ENCODE data around the gene PDPK1. TPM values are rescaled to one million over a fixed set of nuclear protein-coding genes. Genes with fewer than 3 reads are reported as not detected.
A peak's percentile ranks its signal among the peaks of the same experiment; 100 is the strongest.
"Not testable (repeated sequence)": the region's sequence is repeated elsewhere in the genome, so short reads cannot be mapped to it uniquely, and the experiment has no call there.

PDPK1 gene
- total and polyA plus RNA-seq, 2 of the 4 experiments (the other 2 are of a cell fraction): 10.6 to 27.3 TPM

DNA sequence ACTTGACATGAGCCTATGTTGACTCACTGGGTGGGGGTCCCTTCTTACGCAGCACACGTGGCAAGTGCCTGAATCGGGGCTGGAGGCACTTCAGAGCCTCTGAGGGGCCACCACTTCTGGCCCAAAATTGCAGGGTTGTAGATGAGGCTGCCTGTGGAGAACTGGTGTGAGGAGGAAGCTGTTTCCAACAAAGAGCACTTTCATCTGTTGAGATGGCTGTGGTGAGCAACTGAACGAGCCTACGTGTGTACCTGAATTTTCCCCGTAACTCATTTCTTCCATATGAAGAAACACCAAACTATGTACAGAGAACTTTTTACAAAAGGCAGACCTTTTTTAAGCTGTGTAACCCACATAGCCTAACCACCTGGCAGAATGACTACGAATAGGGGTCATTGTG, 64.4 kb downstream of the PDPK1 start:
- H2BK20ac ChIP-seq (ENCODE audit: low read depth, low read length); H3K23ac ChIP-seq (ENCODE audit: low read depth, low read length); intact Hi-C loops (cut with micrococcal nuclease); dilution Hi-C loops (cut with HindIII; ENCODE audit: low sequenced_read_pairs, unreplicated experiment); H3K27ac ChIP-seq (ENCODE audit: insufficient read depth, low read length); H3K4me3 ChIP-seq (ENCODE audit: insufficient read depth, low read depth, low read length); H3K56ac ChIP-seq (ENCODE audit: extremely low read depth, insufficient read depth, low read length); ATAC-seq (ENCODE audit: low read depth); H3K4ac ChIP-seq (ENCODE audit: low read depth, low read length); H3K18ac ChIP-seq (ENCODE audit: low read depth, low read length); POLR2A ChIA-PET (ENCODE audit: unreplicated experiment); DNase-seq; H2AK9ac ChIP-seq (replicated peaks; ENCODE audit: low read depth, low read length, poor library complexity); H2BK120ac ChIP-seq (ENCODE audit: low read depth, low read length); H4K20me1 ChIP-seq (ENCODE audit: insufficient read depth, low read length); H2BK15ac ChIP-seq (ENCODE audit: low read depth, low read length); H3K9me1 ChIP-seq (ENCODE audit: insufficient read depth, low read length); CTCF ChIA-PET; H2AFZ ChIP-seq (replicated peaks; ENCODE audit: low read length, poor library complexity); H2AK5ac ChIP-seq (ENCODE audit: low read depth, low read length); H3K14ac ChIP-seq (replicated peaks; ENCODE audit: low read depth, low read length); H3K27me3 ChIP-seq (ENCODE audit: control insufficient read depth, insufficient read depth, low read length); H4K91ac ChIP-seq (ENCODE audit: insufficient read depth, low read depth, low read length); H3K9me3 ChIP-seq (ENCODE audit: control insufficient read depth, insufficient read depth, low read length); BruUV-seq (replicated peaks); H3K4me2 ChIP-seq (ENCODE audit: low read depth, low read length); H4K5ac ChIP-seq (ENCODE audit: low read depth, low read length); in situ Hi-C loops (cut with MboI; ENCODE audit: low sequenced_read_pairs); H3K4me1 ChIP-seq (ENCODE audit: control insufficient read depth, insufficient read depth, low read length); H2BK5ac ChIP-seq (ENCODE audit: low read depth, low read length, poor library complexity, severe bottlenecking); H3K9ac ChIP-seq (ENCODE audit: low read depth, low read length): not testable (repeated sequence)
- Histone ChIP-seq H3K36me3 (ENCODE audit: control insufficient read depth, insufficient read depth, low read length) (peaks cover 18% of the 10 kb centered on the region), H3K79me1 (ENCODE audit: low read depth in 1 of 2, low read length in 2 of 2) (peaks cover 0 to 11% of the 10 kb centered on the region in 2 experiments; a peak in 3 of 4 replicates), H4K8ac (ENCODE audit: low read depth in 2 of 2, low read length in 2 of 2) (0 out of 4 replicates have a peak overlapping the region, but pooled peaks of 1 of the 2 experiments have one; percentile 28)
- no CpG with 5 or more reads among the region's 7 CpGs for WGBS, 2 experiments (ENCODE audit: extremely low coverage in 2 of 2, insufficient read length in 1 of 2)

All from IMR-90 (cell line).